SK-N-MC (cell line): ENCODE measurements around the gene GCH1.

Experiments used
- EZH2 ChIP-seq: fragments of 200-600 bp; sonication (generic); IDR thresholded peaks from one replicate; pipeline ENCODE4 v1.6.1; 2017; ENCODE audit warnings: antibody characterized with exemption
- POLR2AphosphoS5 ChIP-seq: IDR thresholded peaks from 2 replicates; pipeline ENCODE4 v1.6.1; 2012; ENCODE audit warnings: mild to moderate bottlenecking, low read depth, low read length, borderline replicate concordance

- TF ChIP-seq EZH2 (no peak), POLR2AphosphoS5 (no peak)
Observed at GRCh38 chr14:54906075-54906474, 3.4 kb upstream of the GCH1 start.
